EH (cell line): Measurements from ENCODE around the gene CAPN7.
"Not testable (repeated sequence)": the region's sequence is repeated elsewhere in the genome, so short reads cannot be mapped to it uniquely, and the experiment has no call there.

Experiments
- DNase-seq: peaks from one replicate; pipeline ENCODE4 v3.0.0-alpha.2; 2015; ENCODE audit warnings: low read depth

The CAPN7 gene

DNA sequence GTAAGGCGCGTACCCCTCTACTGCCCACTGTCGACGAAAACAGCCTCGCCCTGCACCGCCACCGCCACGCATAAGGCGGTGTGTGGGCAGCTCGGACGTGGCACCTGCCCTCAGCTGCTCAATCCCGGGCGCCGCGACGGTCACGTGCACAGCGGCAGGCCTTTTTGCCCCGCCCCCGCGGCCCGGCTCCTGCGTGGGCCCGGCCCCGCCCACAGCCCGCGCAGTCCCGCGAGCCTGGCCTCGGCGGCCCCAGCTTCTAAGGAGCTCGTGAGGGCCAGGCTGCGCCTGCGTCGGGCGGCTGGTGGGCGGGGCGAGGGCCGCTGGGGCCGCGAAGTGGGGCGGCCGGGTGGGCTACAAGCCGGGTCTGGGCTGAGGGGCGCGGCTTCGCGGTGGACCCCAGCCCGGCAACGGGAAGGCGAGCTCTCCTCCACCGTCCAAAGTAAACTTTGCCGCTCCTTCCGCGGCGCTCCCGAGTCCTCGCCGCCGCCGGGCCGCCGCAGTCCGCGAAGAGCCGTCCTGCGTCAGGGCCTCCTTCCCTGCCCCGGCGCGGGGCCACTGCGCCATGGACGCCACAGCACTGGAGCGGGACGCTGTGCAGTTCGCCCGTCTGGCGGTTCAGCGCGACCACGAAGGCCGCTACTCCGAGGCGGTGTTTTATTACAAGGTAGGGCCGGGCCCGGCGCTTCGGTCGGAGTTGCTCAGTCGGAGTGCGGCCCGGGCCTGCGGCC is at the start of gene CAPN7:
Gene CAPN7 (plus strand): TSS at position 313 of the 728 bp plus-strand sequence. CDS start 250 bp downstream, at position 563.
- DNase-seq = peak; percentile 95

- no peak for DNase-seq
Measured at GRCh38 chr3:15157441-15157840, 48.6 kb upstream of the CAPN7 start.

GRCh38 chr3:15159501-15160136 is 46.4 kb upstream of the CAPN7 start:
- peak; percentile 14 for DNase-seq

DNA sequence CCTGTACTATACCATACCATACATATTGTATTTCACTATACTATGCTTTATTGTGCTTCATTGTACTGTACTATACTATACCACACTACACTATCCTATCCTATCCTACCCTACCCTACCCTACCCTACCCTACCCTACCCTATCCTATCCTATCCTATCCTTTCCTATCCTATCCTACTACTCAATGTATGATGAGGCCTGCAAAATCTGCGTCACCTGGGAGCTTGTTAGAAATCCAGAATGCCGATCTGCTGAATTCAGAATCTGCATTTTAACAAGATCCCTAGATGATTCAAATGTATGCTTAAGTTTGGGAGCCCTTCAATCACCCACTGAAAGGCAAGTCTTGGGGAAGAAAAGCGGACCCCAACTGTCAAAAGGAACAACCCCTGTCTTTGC is 45.4 kb upstream of the CAPN7 start:
- DNase-seq = no peak

DNA sequence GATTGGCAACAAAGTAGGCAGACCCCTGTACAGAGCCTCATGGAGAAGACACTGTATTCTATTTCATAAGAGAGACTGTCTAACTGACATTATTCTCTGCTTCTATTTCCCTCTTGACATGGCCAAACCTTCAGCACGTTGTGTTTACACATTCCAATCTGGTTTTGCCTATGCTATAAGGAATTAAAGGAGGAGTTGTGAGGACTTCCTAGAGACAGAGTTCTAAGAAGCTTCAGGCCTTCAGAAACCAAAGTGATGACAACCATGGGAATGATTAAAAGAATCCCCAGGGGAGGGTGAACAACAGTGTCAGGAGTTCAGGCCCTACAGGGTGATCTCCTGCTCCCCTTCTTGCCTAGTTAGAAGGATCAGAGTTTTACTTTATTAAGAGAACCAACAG is 44.9 kb upstream of the CAPN7 start:
- peak; percentile 12 for DNase-seq

- DNase-seq = not testable (repeated sequence)
Measured at GRCh38 chr3:15163656-15164055, 42.4 kb upstream of the CAPN7 start.

DNA sequence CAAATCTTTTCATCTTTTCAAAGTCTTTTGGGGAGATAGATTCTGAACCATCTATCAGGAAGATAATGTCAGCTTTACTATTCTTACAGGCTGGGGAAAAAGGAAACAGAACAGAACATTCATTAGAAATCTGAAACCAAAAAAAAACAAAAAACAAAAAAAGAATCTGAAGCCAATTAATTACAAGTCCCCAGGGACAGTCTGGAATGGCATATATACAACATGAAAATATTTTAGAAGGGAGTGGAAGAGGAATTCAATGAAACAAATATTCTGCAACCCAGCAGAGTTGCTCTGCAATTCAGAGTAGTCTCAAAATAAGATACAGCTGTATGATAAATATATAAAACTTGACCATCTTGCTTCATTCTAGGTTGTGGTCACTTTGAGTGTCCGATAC is 41.7 kb upstream of the CAPN7 start:
- DNase-seq = peak; percentile 28

- DNase-seq = no peak
Measured at GRCh38 chr3:15165061-15165460, 41.0 kb upstream of the CAPN7 start.

DNA sequence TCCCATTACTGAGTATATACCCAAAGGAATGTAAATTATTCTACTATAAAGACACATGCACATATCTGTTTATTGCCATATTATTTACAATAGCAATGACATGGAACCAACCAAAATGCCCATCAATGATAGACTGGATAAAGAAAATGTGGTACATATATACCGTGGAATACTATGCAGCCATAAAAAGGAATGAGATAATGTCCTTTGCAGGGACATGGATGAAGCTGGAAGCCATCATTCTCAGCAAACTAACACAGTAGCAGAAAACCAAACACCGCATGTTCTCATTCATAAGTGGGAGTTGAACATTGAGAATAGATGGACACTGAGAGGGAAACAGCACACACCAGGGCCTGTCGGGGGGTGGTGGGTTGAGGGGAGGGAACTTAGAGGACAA is 39.7 kb upstream of the CAPN7 start:
- not testable (repeated sequence) for DNase-seq

GRCh38 chr3:15171096-15171495 is 35.0 kb upstream of the CAPN7 start:
- no peak for DNase-seq

GRCh38 chr3:15172806-15173205 is 33.2 kb upstream of the CAPN7 start:
- DNase-seq = no peak

DNA sequence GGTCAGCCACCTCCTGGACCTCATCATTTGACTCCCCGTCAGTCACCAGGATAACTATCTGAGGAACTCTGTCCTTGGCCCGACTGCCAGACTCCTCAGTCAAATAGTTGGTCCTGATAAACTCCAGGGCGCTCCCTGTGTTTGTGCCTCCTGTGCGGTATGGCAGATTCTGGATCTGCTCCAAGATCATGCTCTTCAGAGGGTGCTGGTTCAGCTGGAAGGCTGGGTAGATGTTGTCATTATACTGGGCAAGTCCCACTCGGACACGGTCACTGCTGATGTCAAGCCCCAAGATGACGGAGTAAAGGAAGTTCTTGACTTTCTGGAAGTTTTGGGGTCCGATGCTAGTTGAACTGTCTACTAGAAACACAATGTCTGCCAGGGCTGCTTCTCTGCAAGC is 31.1 kb upstream of the CAPN7 start:
- DNase-seq = no peak

GRCh38 chr3:15175605-15176004 is 30.4 kb upstream of the CAPN7 start:
- no peak for DNase-seq

DNA sequence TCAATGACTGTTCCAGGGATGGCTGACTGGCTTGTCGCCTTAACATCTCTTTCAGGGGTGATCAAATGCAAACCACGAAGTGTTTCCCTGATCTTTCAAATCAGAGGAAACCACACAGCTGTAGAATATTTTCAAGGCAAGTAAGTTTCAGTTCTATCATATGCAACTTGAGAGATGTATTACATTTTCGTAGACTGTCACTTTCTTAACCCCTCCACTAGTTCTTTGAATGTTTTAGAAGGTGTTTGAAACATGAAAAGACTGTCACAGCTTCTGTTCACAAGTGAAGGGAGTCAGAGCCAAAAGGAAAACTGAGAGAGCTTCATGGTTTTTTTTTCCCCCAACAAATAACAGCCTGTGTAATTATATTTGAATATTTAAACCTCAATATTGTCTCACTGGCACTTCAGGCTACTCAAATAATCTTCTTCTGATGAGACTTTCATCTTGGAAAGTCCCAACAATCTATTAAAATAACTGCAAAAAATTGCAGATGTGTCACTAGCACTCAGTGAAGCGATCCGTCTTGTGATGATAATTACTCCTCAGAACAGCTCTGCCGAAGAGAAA is 25.9 kb upstream of the CAPN7 start:
- DNase-seq = no peak

- DNase-seq = no peak
Measured at GRCh38 chr3:15181511-15181910, 24.5 kb upstream of the CAPN7 start.

GRCh38 chr3:15181963-15182362 is 24.1 kb upstream of the CAPN7 start:
- DNase-seq = no peak

DNA sequence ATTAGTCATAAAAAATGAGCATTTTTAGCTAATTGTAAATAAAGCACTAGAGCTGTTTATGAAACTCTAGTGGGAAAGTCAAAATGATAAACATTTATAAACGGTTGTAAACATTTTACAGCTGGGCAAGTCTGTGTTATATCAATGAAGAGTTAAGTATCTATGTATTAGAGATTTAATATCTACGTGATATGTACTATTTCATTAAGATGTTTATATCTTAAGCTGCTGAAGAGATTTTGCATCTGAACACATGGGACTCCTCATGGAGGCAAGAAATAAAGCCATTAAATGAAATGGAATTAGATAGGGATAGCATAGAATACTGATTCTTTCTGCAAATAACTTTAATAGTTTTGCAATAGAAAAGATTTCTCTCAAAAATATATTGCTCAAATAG is 23.0 kb upstream of the CAPN7 start:
- DNase-seq = no peak

GRCh38 chr3:15185404-15185803 is 20.6 kb upstream of the CAPN7 start:
- no peak for DNase-seq

- no peak for DNase-seq
Measured at GRCh38 chr3:15186101-15186476, 20.0 kb upstream of the CAPN7 start.

GRCh38 chr3:15186477-15187164 is 19.4 kb upstream of the CAPN7 start:
- DNase-seq = not testable (repeated sequence)

- DNase-seq = no peak
Measured at GRCh38 chr3:15197340-15198029, 8.6 kb upstream of the CAPN7 start.

- no peak for DNase-seq
Measured at GRCh38 chr3:15198686-15199085, 7.4 kb upstream of the CAPN7 start.
